Lung (tissue), 12 donors: ENCODE data around the gene OR5H1. TPM values are rescaled to one million over a fixed set of nuclear protein-coding genes. Genes with fewer than 3 reads are reported as not detected.
"Not testable (repeated sequence)": the region's sequence is repeated elsewhere in the genome, so short reads cannot be mapped to it uniquely, and the experiment has no call there.

Source experiments
- ATAC-seq: fragments of 200-7000 bp; cut with Tn5 transposase; one replicate; pipeline ENCODE4 v1.9.1; 2020; ENCODE audit warnings: moderate number of reproducible peaks; ENCODE audit not compliant: insufficient read depth, low FRiP score
- DNase-seq, 3 donors: peaks; one replicate each; pipeline ENCODE4 v3.0.0-alpha.2; 2013 to 2017
- H3K27ac ChIP-seq, 2 donors: one replicate each; pipeline ENCODE4 v1.5.1; 2013; ENCODE audit warnings: mild to moderate bottlenecking in 2 of 2, moderate library complexity in 2 of 2, control low read depth in 1 of 2, inconsistent platforms in 1 of 2, low read depth in 1 of 2, low read length in 1 of 2
- H3K27me3 ChIP-seq, 3 donors: one replicate each; pipeline ENCODE4 v1.5.1; 2013; ENCODE audit warnings: low read length in 2 of 3; ENCODE audit not compliant: control insufficient read depth in 3 of 3, insufficient read depth in 3 of 3
- H3K36me3 ChIP-seq, 4 donors: one replicate each; pipeline ENCODE4 v1.5.1; 2013; ENCODE audit warnings: low read length in 4 of 4, mild to moderate bottlenecking in 1 of 4, moderate library complexity in 1 of 4; ENCODE audit not compliant: control insufficient read depth in 4 of 4, insufficient read depth in 4 of 4
- H3K4me1 ChIP-seq, 5 donors: one replicate each; pipeline ENCODE4 v1.5.1; 2013; ENCODE audit warnings: low read length in 5 of 5, mild to moderate bottlenecking in 2 of 5, moderate library complexity in 1 of 5; ENCODE audit not compliant: control insufficient read depth in 5 of 5, insufficient read depth in 5 of 5
- H3K4me3 ChIP-seq: one replicate; pipeline ENCODE4 v1.5.1; 2013; ENCODE audit warnings: mild to moderate bottlenecking, control low read depth, moderate library complexity
- H3K9ac ChIP-seq, 2 donors: one replicate each; pipeline ENCODE4 v1.5.1; 2013; ENCODE audit warnings: low read length in 2 of 2, control low read depth in 1 of 2; ENCODE audit not compliant: insufficient read depth in 1 of 2
- H3K9me3 ChIP-seq, 4 donors: one replicate each; pipeline ENCODE4 v1.5.1; 2013; ENCODE audit warnings: low read length in 3 of 4, mild to moderate bottlenecking in 1 of 4, moderate library complexity in 1 of 4; ENCODE audit not compliant: control insufficient read depth in 4 of 4, insufficient read depth in 3 of 4
- CTCF ChIP-seq: IDR thresholded peaks from 2 replicates; pipeline ENCODE4 v1.5.1; 2012; ENCODE audit warnings: mild to moderate bottlenecking; ENCODE audit errors: control extremely low read depth, extremely low read depth
- WGBS, 2 donors: extraction: QIAGEN DNeasy Blood & Tissue Kit; methylation state at CpG; one replicate each; pipeline ENCODE4 v1.1.7; 2013; 5-methylcytosine and 5-hydroxymethylcytosine counted together
- polyA plus RNA-seq, 2 donors: library from polyadenylated mRNA; stranded (reverse); fragments of 200-250 nt; gene quantifications; one replicate each; pipeline ENCODE4 v1.2.1, GENCODE V29; 2013
- total RNA-seq, 2 donors: library from RNA; depleted of rRNA in 1 of 2; stranded (reverse); fragments of >200 nt in 1 of 2; gene quantifications; one replicate each; pipeline ENCODE4 v1.2.1, GENCODE V29; 2014 to 2021
- donor health status: control.
- donor health status: control.
- donor health status: Bipolar disorder and iron deficiency.
- donor health status: healthy.
- donor health status: DM: yes; HTN: yes; CAD: no.

Gene OR5H1
- total and polyA plus RNA-seq, 4 donors, result not detected

- no peak within 1 kb of the TSS for H3K27ac ChIP-seq
- no peak within 1 kb of the TSS for H3K9ac ChIP-seq
- no peaks in the 10 kb centered on the region for H3K9me3 ChIP-seq
- no peaks in the 10 kb centered on the region for H3K4me1 ChIP-seq
- H3K4me3 ChIP-seq, result no peak within 1 kb of the TSS
- WGBS, 2 donors, result 75 to 80% methylated on average over 1 of the region's 1 CpG
- H3K36me3 ChIP-seq, result no peaks in the 10 kb centered on the region
- ATAC-seq (no peak), DNase-seq (no peak)
- TF ChIP-seq CTCF, result no peak
- H3K27me3 ChIP-seq, result no peaks in the 10 kb centered on the region
These were observed 16.7 kb downstream of the OR5H1 start, which contains the start of gene OR5H14 for GRCh38 chr3:98147179-98147578. Gene OR5H14 (plus strand): TSS chr3:98147479. CDS start chr3:98149386, 1,907 bp downstream.

GRCh38 chr3:98148751-98149150 is 18.2 kb downstream of the OR5H1 start:
- Histone ChIP-seq H3K27ac (no peak overlapping the region), H3K9me3 (no peaks in the 10 kb centered on the region), H3K9ac (no peak overlapping the region), H3K4me3 (no peak overlapping the region), H3K27me3 (no peaks in the 10 kb centered on the region), H3K4me1 (no peaks in the 10 kb centered on the region), H3K36me3 (no peaks in the 10 kb centered on the region)
- ATAC-seq (no peak), DNase-seq (no peak)
- no peak for TF ChIP-seq CTCF
- WGBS, 2 donors, result 68 to 73% methylated on average over 3 of the region's 3 CpGs

- not testable (repeated sequence) for H3K27me3 ChIP-seq, DNase-seq, H3K36me3 ChIP-seq, H3K9ac ChIP-seq, ATAC-seq, H3K4me1 ChIP-seq, H3K4me3 ChIP-seq, H3K27ac ChIP-seq, H3K9me3 ChIP-seq
- 86 to 91% methylated on average over 4 of the region's 4 CpGs for WGBS, 2 donors
These were observed 18.9 kb downstream of the OR5H1 start for GRCh38 chr3:98149456-98149855.

GRCh38 chr3:98151241-98151640 is 20.7 kb downstream of the OR5H1 start:
- ATAC-seq (peak; percentile 27), DNase-seq (no peak)
- Histone ChIP-seq H3K4me3 (no peak overlapping the region), H3K9ac (no peak overlapping the region), H3K27me3 (no peaks in the 10 kb centered on the region), H3K4me1 (no peaks in the 10 kb centered on the region), H3K27ac (no peak overlapping the region), H3K9me3 (no peaks in the 10 kb centered on the region), H3K36me3 (no peaks in the 10 kb centered on the region)
- no peak for TF ChIP-seq CTCF
- 67 to 85% methylated on average over 5 of the region's 5 CpGs for WGBS, 2 donors
